ENCODE results near the gene LRRTM4. TPM values are rescaled to one million over a fixed set of nuclear protein-coding genes. Genes with fewer than 3 reads are reported as not detected.

The LRRTM4 gene
- polyA plus RNA-seq, 1 donor (not counting 4 experiments of a cell fraction or from before 2014, with no cell fraction given) = not detected

DNA sequence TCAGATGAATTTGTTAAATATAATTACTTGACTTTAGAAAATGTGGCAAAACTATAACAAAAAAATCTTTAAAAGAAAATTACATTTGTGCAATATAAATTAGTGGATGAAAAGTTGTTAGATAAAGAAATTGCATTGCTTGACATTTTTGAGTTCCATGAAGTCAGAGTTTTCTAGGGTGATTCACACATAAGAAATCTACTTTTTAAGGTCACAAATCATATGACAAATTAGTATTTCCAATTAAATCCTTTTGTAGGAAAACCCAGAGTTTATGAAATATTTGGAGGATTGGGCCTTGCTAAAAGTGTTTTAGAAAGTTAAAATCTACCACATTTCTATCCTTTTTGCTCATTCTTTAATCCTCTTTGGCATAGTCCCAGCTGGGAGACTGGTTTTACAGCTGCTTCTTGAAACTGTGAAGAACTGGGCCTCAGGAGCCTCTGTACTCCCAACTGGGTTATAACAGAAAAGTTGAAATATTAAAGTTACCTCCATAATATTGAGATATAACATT is 289.2 kb downstream of the LRRTM4 start:
- Histone ChIP-seq H3K36me3 (ENCODE audit: control insufficient read depth in 2 of 2, extremely low read depth in 1 of 2, insufficient read depth in 2 of 2, low read length in 2 of 2) (no peaks in the 10 kb centered on the region), H3K4me3 (ENCODE audit: control insufficient read depth in 2 of 3, extremely low read depth in 1 of 3, insufficient read depth in 2 of 3, low read depth in 1 of 3, low read length in 3 of 3) (no peak overlapping the region), H3K27me3 (ENCODE audit: control insufficient read depth, extremely low read depth, insufficient read depth, low read length) (no peaks in the 10 kb centered on the region), H3K27ac (ENCODE audit: control insufficient read depth, insufficient read depth, low read length) (no peak overlapping the region), H3K9me3 (ENCODE audit: control insufficient read depth, low read depth, low read length) (peaks cover 1% of the 10 kb centered on the region), H3K9me1 (ENCODE audit: control insufficient read depth, extremely low read depth, insufficient read depth, low read length) (no peaks in the 10 kb centered on the region), H3K4me1 (ENCODE audit: control insufficient read depth, extremely low read depth, insufficient read depth, low read length) (no peaks in the 10 kb centered on the region), H4K20me1 (ENCODE audit: control insufficient read depth, extremely low read depth, insufficient read depth, low read length) (no peaks in the 10 kb centered on the region), H3K4me2 (ENCODE audit: control insufficient read depth, extremely low read depth, insufficient read depth, low read depth, low read length) (no peak overlapping the region), H2AFZ (ENCODE audit: control insufficient read depth, low read length) (no peak overlapping the region), H3K79me2 (ENCODE audit: control insufficient read depth, insufficient read depth, low read length) (no peaks in the 10 kb centered on the region), H3K9ac (ENCODE audit: control insufficient read depth, extremely low read depth, insufficient read depth, low read length) (no peak overlapping the region)
- DNase-seq (ENCODE audit: low read depth, low spot score) = no peak
- no peak for TF ChIP-seq EZH2 (IDR thresholded peaks at IDR 0.05; ENCODE audit: low read length)
- TF ChIP-seq, protein P1, sequence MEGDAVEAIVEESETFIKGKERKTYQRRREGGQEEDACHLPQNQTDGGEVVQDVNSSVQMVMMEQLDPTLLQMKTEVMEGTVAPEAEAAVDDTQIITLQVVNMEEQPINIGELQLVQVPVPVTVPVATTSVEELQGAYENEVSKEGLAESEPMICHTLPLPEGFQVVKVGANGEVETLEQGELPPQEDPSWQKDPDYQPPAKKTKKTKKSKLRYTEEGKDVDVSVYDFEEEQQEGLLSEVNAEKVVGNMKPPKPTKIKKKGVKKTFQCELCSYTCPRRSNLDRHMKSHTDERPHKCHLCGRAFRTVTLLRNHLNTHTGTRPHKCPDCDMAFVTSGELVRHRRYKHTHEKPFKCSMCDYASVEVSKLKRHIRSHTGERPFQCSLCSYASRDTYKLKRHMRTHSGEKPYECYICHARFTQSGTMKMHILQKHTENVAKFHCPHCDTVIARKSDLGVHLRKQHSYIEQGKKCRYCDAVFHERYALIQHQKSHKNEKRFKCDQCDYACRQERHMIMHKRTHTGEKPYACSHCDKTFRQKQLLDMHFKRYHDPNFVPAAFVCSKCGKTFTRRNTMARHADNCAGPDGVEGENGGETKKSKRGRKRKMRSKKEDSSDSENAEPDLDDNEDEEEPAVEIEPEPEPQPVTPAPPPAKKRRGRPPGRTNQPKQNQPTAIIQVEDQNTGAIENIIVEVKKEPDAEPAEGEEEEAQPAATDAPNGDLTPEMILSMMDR (optimal IDR thresholded peaks at IDR 0.05 in 1 of 3, IDR thresholded peaks at IDR 0.05 in 1 of 3, conservative IDR thresholded peaks at IDR 0.05 in 1 of 3; ENCODE audit: extremely low read depth in 1 of 3, insufficient read depth in 2 of 3, low read length in 3 of 3) = no peak
- dilution Hi-C loops (cut with MboI; ENCODE audit: extremely low pct_ligation_motif_present, low sequenced_read_pairs) = no loop called here
- no peak for FAIRE-seq

DNA sequence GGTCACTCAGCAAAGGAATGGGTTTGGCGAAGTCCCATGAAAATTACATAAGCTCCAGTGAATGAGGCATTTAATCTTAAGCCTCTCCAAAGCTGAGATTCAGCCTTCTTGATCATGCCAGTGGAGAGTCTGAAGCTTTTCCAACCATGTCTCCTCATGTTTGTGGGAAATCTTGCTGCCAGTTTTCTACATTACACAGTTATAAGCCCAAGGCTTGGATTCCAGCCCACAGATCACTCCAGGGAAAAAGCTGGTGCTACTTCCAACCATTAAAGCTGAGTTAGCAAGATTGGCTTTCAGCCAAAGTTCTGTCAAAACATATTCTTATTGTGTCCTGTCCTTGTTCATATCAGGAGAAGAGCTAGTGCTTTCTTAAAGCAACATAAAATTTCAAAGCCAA is 293.8 kb downstream of the LRRTM4 start:
- no peak for DNase-seq (ENCODE audit: low read depth, low spot score)
- H3K4me1 ChIP-seq (ENCODE audit: control insufficient read depth, extremely low read depth, insufficient read depth, low read length) = no peaks in the 10 kb centered on the region
- H4K20me1 ChIP-seq (ENCODE audit: control insufficient read depth, extremely low read depth, insufficient read depth, low read length) = no peaks in the 10 kb centered on the region
- H3K79me2 ChIP-seq (ENCODE audit: control insufficient read depth, insufficient read depth, low read length) = no peaks in the 10 kb centered on the region
- no peak overlapping the region for H3K9ac ChIP-seq (ENCODE audit: control insufficient read depth, extremely low read depth, insufficient read depth, low read length)
- no peaks in the 10 kb centered on the region for H3K9me3 ChIP-seq (ENCODE audit: control insufficient read depth, low read depth, low read length)
- TF ChIP-seq, protein P1 (optimal IDR thresholded peaks at IDR 0.05 in 1 of 3, IDR thresholded peaks at IDR 0.05 in 1 of 3, conservative IDR thresholded peaks at IDR 0.05 in 1 of 3; ENCODE audit: extremely low read depth in 1 of 3, insufficient read depth in 2 of 3, low read length in 3 of 3) = no peak
- TF ChIP-seq EZH2 (IDR thresholded peaks at IDR 0.05; ENCODE audit: low read length) = no peak
- no peak overlapping the region for H3K27ac ChIP-seq (ENCODE audit: control insufficient read depth, insufficient read depth, low read length)
- FAIRE-seq = no peak
- no peaks in the 10 kb centered on the region for H3K27me3 ChIP-seq (ENCODE audit: control insufficient read depth, extremely low read depth, insufficient read depth, low read length)
- no peak overlapping the region for H3K4me3 ChIP-seq (ENCODE audit: control insufficient read depth in 2 of 3, extremely low read depth in 1 of 3, insufficient read depth in 2 of 3, low read depth in 1 of 3, low read length in 3 of 3)
- no peak overlapping the region for H3K4me2 ChIP-seq (ENCODE audit: control insufficient read depth, extremely low read depth, insufficient read depth, low read depth, low read length)
- H2AFZ ChIP-seq (ENCODE audit: control insufficient read depth, low read length) = no peak overlapping the region
- no peaks in the 10 kb centered on the region for H3K9me1 ChIP-seq (ENCODE audit: control insufficient read depth, extremely low read depth, insufficient read depth, low read length)
- no peaks in the 10 kb centered on the region for H3K36me3 ChIP-seq (ENCODE audit: control insufficient read depth in 2 of 2, extremely low read depth in 1 of 2, insufficient read depth in 2 of 2, low read length in 2 of 2)
- dilution Hi-C loops (cut with MboI; ENCODE audit: extremely low pct_ligation_motif_present, low sequenced_read_pairs) = no loop called here
